Transverse colon (tissue), 4 donors: Measurements from ENCODE around the gene BMPR1B. TPM values are rescaled to one million over a fixed set of nuclear protein-coding genes. Genes with fewer than 3 reads are reported as not detected.

Experiments
- DNase-seq: peaks from one replicate; pipeline ENCODE4 v3.0.0-alpha.2; 2019
- H3K27ac ChIP-seq, 4 donors: fragments of 200-600 bp; sonication (generic); 2 replicates each; pipeline ENCODE4 v1.5.1; 2016 to 2018; ENCODE audit warnings: inconsistent platforms in 4 of 4
- H3K27me3 ChIP-seq: fragments of 200-600 bp; sonication (generic); 2 replicates; pipeline ENCODE4 v1.5.1; 2017; ENCODE audit warnings: inconsistent platforms
- H3K36me3 ChIP-seq, 4 donors: fragments of 200-600 bp; sonication (generic); 2 replicates each; pipeline ENCODE4 v1.5.1; 2017 to 2019; ENCODE audit warnings: inconsistent platforms in 4 of 4
- H3K4me1 ChIP-seq, 4 donors: fragments of 200-600 bp; sonication (generic); 2 replicates each; pipeline ENCODE4 v1.5.1; 2017 to 2020; ENCODE audit warnings: inconsistent platforms in 4 of 4
- H3K4me3 ChIP-seq, 4 donors: fragments of 200-600 bp; sonication (generic); 1 replicate in 1 of 4; 2 replicates in 3 of 4; pipeline versions ENCODE4 v1.5.1 to v1.6.1; 2017 to 2019; ENCODE audit warnings: inconsistent platforms in 4 of 4
- H3K9me3 ChIP-seq, 2 donors: fragments of 200-600 bp; sonication (generic); 2 replicates each; pipeline ENCODE4 v1.5.1; 2017 to 2019; ENCODE audit warnings: inconsistent platforms in 2 of 2
- CTCF ChIP-seq, 5 experiments: fragments of 200-600 bp in 3 of 5; fragments of 450-650 bp in 2 of 5; sonication (generic) in 3 of 5; IDR thresholded peaks; 1 replicate in 2 of 5; 2 replicates in 3 of 5; pipeline ENCODE4 v1.5.1; 2016 to 2017; ENCODE audit warnings: antibody characterized with exemption in 5 of 5, inconsistent platforms in 3 of 5, mild to moderate bottlenecking in 2 of 5, moderate library complexity in 1 of 5
- EP300 ChIP-seq: sonication (generic); formaldehyde crosslinking; IDR thresholded peaks from one replicate; pipeline ENCODE4 v1.6.1; 2017; ENCODE audit warnings: antibody characterized with exemption, low read depth
- POLR2A ChIP-seq: fragments of 450-650 bp; IDR thresholded peaks from one replicate; pipeline ENCODE4 v1.6.1; 2016; ENCODE audit warnings: antibody characterized with exemption, mild to moderate bottlenecking, moderate library complexity
- POLR2AphosphoS5 ChIP-seq, 3 donors: sonication (generic); formaldehyde crosslinking; IDR thresholded peaks; one replicate each; pipeline ENCODE4 v1.6.1; 2016; ENCODE audit warnings: antibody characterized with exemption in 3 of 3
- WGBS, 2 donors: methylation state at CpG; one replicate each; pipeline ENCODE4 v1.1.5; 2018; ENCODE audit warnings: low coverage in 1 of 2; 5-methylcytosine and 5-hydroxymethylcytosine counted together
- in situ Hi-C, 4 donors: fragments of 200-750 bp; cut with MboI; loops; one replicate each; pipeline versions ENCODE4 v1.15.0 to v1.15.1; 2017; ENCODE audit warnings: low sequenced_read_pairs in 3 of 4, low pct_ligation_motif_present in 1 of 4, low pct_unique_long_range_greater_than_20kb in 1 of 4
- intact Hi-C: fragments of 100-400 bp; cut with DNase I; formaldehyde crosslinking; loops from one replicate; pipeline ENCODE4 v1.15.1; 2023; ENCODE audit warnings: low total_unique reads
- total RNA-seq, 4 donors: library from RNA; depleted of rRNA; stranded (reverse); fragments of >200 nt; gene quantifications; one replicate each; pipeline ENCODE4 v1.1.0, GENCODE V29; 2016

The BMPR1B gene
- total RNA-seq, 4 donors from 2014 or later = 0.64 to 3.2 (median 0.68) TPM; not detected in 1

- TF ChIP-seq POLR2AphosphoS5 (IDR thresholded peaks at IDR 0.05) (no peak), EP300 (no peak), CTCF (IDR thresholded peaks at IDR 0.05) (no peak), POLR2A (no peak)
- H3K4me3 ChIP-seq = no peak overlapping the region
- WGBS, 2 donors = 78% methylated on average over 2 of the region's 2 CpGs; no CpG with 5 or more reads in 1 of the 2 donors
- intact Hi-C loops = no loop called here
- no peaks in the 10 kb centered on the region for H3K27me3 ChIP-seq
- no peaks in the 10 kb centered on the region for H3K4me1 ChIP-seq
- H3K27ac ChIP-seq = no peak overlapping the region
- no peaks in the 10 kb centered on the region for H3K9me3 ChIP-seq
- H3K36me3 ChIP-seq = no peaks in the 10 kb centered on the region
- in situ Hi-C loops = no loop called here
- no peak for DNase-seq
Measured at GRCh38 chr4:94882756-94883155, 125.0 kb downstream of the BMPR1B start.

- H3K27ac ChIP-seq = no peak overlapping the region
- no peaks in the 10 kb centered on the region for H3K36me3 ChIP-seq
- no peaks in the 10 kb centered on the region for H3K4me1 ChIP-seq
- no peaks in the 10 kb centered on the region for H3K9me3 ChIP-seq
- 76% methylated on average over 3 of the region's 3 CpGs for WGBS, 2 donors
- TF ChIP-seq CTCF (IDR thresholded peaks at IDR 0.05) = no peak
- no peak for TF ChIP-seq POLR2A
- TF ChIP-seq EP300 = no peak
- TF ChIP-seq POLR2AphosphoS5 (IDR thresholded peaks at IDR 0.05) = no peak
- no peak overlapping the region for H3K4me3 ChIP-seq
- no peaks in the 10 kb centered on the region for H3K27me3 ChIP-seq
- in situ Hi-C loops (no loop called here), intact Hi-C loops (no loop called here)
- DNase-seq = no peak
Measured at GRCh38 chr4:94887027-94887426, 129.3 kb downstream of the BMPR1B start.

- in situ Hi-C loops (no loop called here), intact Hi-C loops (no loop called here)
- TF ChIP-seq CTCF (IDR thresholded peaks at IDR 0.05) = no peak
- TF ChIP-seq POLR2A = no peak
- TF ChIP-seq POLR2AphosphoS5 (IDR thresholded peaks at IDR 0.05) = no peak
- TF ChIP-seq EP300 = no peak
- Histone ChIP-seq H3K36me3 (no peaks in the 10 kb centered on the region), H3K27me3 (no peaks in the 10 kb centered on the region), H3K9me3 (no peaks in the 10 kb centered on the region), H3K4me3 (no peak overlapping the region), H3K27ac (no peak overlapping the region), H3K4me1 (no peaks in the 10 kb centered on the region)
- DNase-seq = no peak
- WGBS, 2 donors = 88% methylated on average over 1 of the region's 1 CpG; no CpG with 5 or more reads in 1 of the 2 donors
Measured at GRCh38 chr4:94889523-94889922, 131.8 kb downstream of the BMPR1B start.

- no peak for TF ChIP-seq POLR2A
- TF ChIP-seq EP300 = no peak
- no peak for TF ChIP-seq CTCF (IDR thresholded peaks at IDR 0.05)
- no peak for TF ChIP-seq POLR2AphosphoS5 (IDR thresholded peaks at IDR 0.05)
- Histone ChIP-seq H3K4me3 (no peak overlapping the region), H3K27me3 (no peaks in the 10 kb centered on the region), H3K9me3 (no peaks in the 10 kb centered on the region), H3K36me3 (no peaks in the 10 kb centered on the region), H3K4me1 (no peaks in the 10 kb centered on the region), H3K27ac (no peak overlapping the region)
- intact Hi-C loops = no loop called here
- in situ Hi-C loops = no loop called here
- WGBS, 2 donors = 61 to 80% methylated on average over 1 to 3 of the region's 3 CpGs
- DNase-seq = no peak
Measured at GRCh38 chr4:94889946-94890345, 132.2 kb downstream of the BMPR1B start.
